ENCODE measurements around the gene DNM3.

- TF ChIP-seq EZH2 (IDR thresholded peaks at IDR 0.05; ENCODE audit: borderline replicate concordance, low read length) = no peak
- TF ChIP-seq CTCF (IDR thresholded peaks at IDR 0.05; ENCODE audit: low read length) = no peak
These were observed 437.2 kb downstream of the DNM3 start for GRCh38 chr1:172278478-172278877.

Data from OCI-LY1 (cell line).